HG02588 (cell line): ENCODE measurements around the gene MB.
"Not testable (repeated sequence)": the region's sequence is repeated elsewhere in the genome, so short reads cannot be mapped to it uniquely, and the experiment has no call there.

ENCODE experiments used
- ATAC-seq: cut with Tn5 transposase; IDR thresholded peaks from one replicate; pipeline ENCODE4 v1.9.1; 2021; ENCODE audit warnings: mild to moderate bottlenecking, moderate library complexity; ENCODE audit not compliant: unreplicated experiment

MB gene

DNA sequence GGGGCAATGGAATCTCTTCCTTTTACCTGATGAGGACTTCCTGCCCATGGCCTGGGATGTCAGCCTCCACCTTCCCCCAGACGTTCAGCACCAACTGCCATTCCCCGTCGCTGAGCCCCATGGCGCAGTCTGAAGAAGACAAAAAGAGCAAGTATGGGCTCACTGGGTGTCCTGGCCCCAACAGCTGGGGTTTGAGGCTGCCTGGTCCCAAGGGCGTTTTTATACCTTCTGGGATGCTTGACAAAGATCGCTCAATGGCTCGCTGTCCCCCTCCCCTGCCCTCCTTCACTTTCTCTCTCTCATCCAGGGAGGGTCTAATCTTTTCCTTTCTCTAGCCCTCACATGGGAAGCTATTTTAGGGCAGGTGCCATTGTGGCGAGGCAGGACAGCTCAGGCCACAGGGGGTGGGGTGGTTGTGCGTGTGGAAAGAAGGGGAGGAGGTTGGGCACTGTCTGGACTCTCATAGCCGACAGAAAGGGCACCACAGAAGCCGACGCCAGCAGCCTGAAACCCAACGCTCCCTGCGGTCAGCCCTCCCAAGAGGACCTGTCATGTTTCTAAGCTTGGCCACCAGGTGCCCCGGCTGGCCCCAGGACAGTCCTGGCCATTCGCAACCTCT lies at the start of gene MB:
TSS of gene MB (minus strand) at position 193 of the 619 bp plus-strand sequence. CDS start at position 121, 72 bp downstream.
- no peak for ATAC-seq

DNA sequence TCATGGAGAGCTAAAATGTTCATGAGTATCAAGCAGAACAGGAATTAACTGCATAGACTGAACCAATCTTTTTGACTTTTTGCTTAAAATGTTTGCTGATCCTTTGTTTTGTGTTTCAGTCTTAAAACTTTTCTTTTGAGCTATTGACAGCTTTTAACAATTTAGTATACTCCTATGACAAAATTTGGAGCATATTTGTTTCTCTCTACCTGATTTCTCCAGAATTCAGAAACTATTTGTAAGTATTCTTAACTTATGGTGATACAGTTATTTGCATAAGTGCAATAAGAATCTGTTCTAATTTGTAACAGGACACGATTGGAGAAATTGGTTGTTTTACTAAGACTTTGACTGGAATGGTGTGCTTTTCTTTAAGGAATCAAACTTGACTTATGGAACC lies 49.6 kb upstream of the MB start:
- not testable (repeated sequence) for ATAC-seq

DNA sequence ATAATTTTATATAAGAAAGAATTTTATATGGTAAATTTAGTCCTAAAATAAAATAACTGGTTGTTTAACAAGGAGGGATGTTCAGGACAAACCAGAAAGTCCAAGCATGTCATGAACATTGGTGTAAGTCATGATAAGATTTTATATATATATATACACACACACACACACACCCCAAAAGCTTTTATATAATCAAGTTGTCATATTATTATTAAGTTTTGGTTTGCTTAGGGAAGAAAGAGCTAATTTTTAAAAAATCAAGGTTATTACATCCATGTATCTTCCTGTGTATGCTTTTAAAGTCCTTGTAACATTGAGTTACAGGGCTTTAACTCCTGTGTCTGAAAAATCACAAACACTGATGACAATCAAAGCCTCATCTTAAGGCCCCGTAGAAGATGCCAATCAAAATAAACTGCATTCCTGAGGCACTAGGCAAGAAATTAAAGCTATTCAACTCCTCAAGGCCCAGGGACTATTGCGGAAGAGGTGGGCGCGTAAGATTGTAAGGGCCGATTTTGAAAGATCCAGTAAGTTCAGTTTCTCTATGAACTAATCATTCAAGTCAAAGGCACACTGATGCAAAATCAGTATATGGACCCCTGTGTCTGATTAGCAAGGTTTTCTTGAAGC lies 47.9 kb upstream of the MB start:
- ATAC-seq: no peak

DNA sequence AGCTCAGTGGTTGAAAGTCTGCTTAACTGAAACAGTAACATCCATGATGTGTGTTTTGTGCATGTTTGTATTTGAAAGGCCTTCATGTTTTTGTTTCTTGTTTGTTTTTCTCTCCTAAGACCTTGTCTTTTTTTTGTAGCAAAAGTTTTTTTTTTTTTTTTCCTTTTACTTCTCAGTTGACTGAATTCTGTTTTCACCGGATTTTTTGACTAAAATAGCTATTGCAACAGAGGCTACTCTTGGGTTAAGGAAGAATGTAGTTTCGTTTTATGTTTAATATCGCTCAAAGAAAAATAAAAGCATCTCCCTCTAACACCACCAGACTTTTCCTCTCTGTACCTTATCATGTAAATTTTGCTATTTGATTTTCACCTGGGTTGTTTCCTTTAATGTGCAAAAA lies 46.2 kb upstream of the MB start:
- ATAC-seq: no peak

DNA sequence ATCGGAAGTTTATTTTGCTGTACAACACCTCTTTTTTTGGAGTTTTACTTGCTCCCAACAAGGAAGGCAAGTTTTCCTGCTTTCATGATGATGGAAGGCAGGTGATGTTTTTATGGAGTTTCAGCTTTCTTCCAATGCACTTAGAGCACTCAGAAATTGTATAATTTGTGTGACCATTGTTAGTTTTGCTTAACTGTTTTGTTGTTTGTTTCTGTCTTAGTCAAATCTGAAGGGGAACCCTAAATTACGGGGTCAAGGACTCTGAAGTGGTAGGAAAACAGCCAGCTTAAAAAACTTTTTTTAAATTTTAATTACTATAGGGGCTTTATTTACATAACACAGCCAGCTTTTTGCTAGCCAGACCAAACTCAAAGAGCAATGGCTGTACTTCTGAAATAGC lies 45.8 kb upstream of the MB start:
- ATAC-seq: no peak

DNA sequence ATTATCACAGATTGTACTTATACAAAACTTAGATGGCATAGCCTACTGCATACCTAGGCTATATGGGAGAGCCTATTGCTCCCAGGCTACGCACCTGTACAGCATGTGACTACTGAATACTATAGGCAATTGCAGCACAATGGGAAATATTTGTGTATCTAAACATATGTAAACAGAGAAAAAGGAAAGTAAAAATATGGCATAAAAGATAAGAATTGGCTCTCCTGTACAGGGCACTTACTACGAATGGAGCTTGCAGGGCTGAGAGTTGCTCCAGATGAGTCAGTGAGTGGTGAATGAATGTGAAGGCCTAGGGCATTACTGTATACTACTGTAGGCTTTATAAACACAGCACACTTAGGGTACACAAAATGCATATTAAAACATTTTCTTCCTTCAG lies 44.3 kb upstream of the MB start:
- ATAC-seq: no peak

DNA sequence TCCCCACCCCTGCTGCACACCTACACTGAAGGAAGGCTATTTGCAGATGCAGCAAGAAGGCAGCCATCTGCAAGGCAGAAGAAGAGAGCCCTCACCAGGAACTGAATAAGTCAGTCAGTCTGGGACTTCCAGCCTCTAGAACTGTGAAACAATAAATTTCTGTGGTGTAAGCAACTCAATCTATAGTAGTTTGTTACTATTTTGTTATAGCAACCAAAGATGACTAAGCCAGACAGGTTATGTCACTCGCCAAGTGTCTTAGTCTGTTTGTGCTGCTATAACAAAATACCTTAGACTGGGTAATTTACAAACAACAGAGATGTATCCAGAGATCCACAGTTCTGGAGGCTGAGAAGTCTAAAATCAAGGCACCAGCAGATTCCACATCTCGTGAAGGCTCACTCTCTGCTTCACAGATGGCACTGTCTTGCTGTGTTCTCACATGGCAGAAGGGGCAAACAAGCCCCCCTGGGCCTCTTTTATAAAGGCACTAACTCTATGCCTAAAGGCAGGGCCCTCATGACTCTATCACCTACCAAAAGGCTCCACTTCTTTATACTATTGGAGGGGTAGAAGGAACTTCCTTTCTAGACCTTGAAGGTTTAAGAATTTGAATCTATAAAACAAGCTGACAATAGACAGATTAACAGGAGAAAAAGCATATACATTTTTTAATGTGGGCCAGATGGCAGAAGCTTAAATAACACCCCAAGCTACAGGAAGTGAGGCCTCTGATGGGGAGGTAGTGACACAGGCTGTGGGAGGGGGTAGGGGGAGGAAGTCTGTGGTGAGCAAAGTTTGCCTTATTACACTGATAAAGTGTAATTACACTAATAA lies 43.4 kb upstream of the MB start:
- no peak for ATAC-seq

DNA sequence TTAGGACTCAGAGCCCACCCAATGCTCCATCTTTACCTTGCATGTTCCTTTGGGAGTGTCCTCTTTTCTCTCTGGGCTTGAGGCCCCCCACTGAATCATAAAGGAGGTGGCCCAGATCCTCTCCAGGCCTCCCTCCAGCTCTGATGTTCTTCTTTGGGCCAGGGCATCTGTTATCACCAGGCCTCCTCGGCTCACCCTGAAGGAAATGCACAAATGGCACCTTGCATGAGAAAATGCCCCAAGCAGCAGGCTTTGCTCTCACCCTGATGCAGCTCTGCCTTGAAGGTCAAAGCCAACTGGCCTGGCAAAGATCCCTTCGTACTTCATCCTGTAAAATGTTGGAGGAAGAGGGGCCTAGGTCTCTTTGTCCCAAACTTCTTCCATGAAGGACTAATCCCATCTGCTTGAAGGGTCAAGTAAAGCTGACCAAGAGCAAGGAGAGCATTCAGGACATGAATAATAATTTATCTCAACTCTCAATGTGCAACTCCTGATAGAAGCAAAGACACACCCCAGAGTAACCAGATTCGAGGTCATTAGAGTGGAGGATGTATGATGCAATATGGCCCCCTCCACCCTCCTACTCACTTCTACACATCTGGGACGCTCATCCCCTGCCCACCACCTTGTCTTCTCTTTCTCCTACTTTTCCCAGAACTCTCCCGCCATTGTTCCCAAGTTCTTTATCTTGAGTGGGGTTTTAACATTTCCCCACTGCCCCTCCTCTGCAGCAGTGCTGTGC lies 40.6 kb upstream of the MB start:
- ATAC-seq: no peak

DNA sequence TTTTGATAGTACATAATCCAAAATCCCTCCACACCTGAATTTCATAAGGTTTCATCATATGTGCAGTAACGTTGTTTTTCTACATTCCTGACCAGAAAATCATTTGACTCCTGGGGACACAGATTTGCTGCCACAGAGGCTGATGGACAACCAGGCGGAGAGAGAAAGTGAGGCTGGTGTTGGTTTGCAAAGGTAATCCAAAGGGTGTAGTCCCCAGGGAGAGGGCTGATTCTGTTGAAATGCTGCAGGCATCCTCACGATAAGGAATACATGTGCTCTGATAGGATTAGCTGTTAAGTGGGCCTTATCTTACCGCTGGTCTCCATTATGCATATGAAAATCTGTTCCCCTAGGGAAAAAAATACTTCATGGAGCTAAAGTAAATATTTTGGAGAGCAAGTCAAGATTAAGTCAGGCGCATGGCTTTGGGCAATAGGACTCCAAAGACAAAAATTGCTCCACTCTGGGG lies 39.2 kb upstream of the MB start:
- ATAC-seq: no peak

DNA sequence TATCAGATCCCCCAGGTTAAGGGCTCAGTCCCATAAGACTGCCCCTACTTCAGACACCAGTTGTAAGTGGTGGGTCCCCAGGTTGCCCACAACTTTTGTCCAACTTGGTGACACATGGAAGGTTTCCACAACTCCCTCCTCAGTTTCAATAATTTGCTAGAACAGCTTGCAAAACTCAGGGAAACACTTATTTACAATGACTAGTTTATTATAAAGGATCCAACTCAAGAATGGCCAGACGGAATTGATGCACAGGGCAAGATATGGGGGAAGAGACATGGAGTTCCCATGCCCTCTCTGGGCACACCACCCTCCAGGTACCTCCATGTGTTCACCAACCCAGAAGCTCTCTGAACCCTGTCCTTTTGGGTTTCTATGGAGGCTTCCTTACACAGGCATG lies 36.7 kb upstream of the MB start:
- ATAC-seq: no peak

DNA sequence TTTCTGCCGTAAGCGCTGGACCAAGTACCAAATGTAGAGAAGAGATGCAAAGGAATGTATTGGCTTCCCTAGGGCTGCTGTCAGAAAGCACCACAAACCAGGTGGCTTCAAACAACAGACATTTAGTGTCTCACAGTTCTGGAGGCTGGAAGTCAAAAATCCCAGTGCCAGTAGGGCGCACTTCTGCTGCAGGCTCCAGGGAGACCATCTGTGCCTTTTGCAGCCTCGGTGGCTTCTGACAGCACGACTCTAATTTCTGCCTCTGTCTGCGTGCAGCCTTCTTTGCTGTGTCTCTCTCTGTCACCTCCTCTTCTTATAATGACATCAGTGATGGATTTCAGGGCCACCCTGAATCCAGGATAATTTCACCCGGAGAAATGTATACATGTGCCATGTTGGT lies 34.0 kb upstream of the MB start:
- no peak for ATAC-seq

DNA sequence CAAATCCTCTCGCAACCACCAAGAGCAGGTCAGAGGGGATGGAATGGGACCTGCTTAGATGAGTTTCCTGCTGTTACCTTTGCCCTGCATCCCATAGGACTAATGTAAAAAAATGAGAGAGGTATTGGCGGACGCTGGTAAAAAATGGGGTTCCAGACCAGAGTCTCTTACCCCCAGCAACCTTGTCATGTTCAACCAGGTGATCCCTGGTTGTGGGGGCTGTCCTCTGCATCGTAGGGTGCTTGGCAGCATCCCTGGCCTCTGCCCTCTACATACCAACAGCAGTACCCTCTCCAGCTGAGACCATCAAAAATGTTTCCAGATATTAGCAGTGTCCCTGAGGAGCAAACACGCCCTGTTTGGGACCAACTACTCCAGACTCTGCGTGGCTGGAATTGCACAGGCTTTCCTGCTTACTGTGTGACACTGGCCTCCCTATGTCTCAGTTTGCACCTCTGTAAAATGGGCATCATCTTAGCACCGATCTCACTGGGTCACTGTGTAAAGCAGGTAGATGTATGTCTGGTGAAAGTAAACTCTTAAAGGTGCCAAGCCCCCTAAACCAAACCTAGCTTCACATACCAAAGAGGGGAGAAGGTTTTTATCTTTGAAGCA lies 32.6 kb upstream of the MB start:
- no peak for ATAC-seq

DNA sequence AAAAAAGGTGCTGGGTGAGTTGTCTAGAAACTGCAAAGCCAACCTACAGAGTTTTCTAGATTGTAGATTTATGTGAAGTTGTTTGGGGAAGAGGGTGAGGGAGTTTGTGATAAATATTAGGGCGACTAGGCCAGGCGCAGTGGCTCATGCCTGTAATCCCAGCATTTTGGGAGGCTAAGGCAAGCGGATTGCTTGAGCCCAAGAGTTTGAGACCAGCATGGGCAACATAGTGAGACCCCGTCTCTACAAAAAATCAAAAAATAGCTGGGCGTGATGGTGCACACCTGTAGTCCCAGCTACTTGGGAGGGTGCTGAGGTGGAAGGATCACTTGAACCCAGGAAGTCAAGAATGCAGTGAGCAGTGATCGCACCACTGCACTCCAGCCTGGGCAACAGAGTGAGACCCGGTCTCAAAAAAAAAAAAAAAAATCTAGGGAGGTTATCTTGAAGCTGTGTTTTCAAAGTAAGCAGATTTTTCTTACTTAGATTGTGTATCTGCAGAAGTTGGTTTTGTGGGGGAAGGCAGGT lies 32.0 kb upstream of the MB start:
- no peak for ATAC-seq

DNA sequence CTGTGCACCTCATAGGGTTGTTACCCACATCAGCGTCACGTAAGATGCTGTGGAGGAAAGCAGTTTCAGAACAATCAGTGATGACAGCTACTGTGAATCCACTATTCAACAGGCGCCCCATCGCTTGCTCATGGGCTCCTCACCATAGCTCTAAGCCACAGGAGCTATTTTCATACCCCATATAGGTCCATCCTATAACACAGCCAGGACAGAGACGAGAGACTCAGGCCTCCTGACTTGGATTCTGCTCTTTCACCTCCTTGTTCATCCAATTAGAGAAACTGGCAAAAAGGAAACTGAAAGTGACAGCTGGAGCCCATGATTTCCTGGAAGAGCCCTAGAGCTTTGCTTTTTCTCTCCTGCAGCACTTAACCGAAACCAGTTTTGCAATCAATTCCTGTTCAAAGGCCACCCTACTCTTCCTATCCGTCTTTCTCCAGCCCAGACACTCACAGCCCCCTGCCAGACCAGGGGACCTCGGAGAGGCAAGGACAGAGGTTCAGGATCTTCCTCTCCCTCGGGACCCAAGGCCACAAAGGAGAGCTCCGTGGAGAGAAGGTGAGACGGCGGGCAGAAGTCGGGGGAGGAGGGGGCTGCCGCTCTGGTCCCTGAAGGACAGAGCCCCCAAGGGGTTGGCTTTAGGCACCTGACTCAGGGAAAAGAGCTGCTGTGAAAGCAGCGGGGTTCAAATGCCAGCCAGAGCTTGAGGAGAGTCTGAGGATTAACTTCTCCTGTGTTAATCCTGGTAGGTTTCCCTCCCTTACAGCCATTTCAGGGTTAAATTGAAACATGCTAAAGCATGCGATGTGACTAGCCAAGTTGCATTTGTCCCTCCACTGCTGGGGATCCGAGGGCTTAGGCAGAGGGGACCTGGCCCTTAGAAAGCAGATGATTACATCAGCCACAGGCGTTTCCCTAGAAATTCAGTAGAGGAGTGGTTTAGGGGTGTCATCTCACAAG lies 31.2 kb upstream of the MB start, which contains the start of gene APOL6:
TSS of gene APOL6 (plus strand) at position 381 of the 960 bp plus-strand sequence. CDS start 7,980 bp downstream, outside the sequence.
- no peak for ATAC-seq

DNA sequence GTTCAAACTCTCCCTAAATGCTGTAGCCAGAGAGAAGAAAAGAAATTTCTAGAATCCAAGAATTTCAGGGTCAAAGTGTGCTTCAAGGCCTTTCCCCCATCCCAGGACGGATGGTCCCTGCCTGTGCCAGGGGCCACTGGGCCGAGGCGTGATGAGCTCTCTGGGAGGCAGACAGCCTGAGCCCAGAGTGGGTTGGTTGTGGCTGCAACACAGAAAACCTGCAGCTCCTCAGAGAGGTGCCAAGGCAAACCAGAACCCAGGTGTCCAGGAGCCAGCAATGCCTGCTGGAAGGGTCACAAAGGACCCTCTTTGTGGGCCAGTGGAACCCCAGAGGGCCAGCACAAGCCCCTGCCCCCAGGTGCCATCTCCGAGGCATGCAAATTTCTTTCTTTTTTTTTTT lies 28.5 kb upstream of the MB start:
- no peak for ATAC-seq

DNA sequence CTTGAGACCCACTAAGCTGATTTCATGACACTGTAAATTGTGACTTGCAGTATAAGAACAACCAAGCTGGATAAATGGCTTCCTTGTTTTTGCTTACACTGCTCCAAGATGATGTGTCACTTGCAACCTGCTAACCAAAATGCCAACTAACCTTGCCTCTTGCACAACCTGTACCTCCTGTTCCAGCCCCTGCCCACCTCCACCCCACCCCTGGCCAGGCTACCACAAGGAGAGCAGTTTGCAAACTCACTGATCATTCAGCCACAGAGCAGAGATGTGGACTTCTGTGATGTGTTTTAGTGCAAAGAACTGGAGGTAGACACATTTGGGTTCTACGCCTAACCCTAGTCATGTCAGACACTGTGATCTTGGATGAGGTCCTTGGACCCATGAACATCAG lies 26.9 kb upstream of the MB start:
- ATAC-seq: no peak

DNA sequence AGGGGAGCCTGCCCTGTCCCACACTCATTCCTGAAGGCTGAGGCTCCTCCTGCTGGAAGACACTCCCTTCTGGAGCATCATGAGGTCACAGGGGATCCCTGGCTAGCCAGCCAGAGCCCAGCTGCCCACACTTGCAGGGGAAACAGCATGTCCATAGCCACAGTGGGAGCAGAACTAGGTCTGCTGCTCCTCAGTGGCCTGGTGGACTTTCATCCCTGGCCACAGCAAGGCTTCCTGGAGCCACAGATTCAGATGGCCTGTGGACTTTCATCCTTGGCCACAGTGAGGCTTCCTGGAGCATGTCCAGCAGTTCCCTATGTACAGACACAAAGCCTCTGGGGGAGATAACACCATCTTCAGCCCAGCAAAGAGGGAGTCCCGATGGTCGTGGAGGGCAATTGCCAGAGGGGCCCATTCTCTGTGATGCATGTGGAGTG lies 25.2 kb upstream of the MB start:
- ATAC-seq: no peak

DNA sequence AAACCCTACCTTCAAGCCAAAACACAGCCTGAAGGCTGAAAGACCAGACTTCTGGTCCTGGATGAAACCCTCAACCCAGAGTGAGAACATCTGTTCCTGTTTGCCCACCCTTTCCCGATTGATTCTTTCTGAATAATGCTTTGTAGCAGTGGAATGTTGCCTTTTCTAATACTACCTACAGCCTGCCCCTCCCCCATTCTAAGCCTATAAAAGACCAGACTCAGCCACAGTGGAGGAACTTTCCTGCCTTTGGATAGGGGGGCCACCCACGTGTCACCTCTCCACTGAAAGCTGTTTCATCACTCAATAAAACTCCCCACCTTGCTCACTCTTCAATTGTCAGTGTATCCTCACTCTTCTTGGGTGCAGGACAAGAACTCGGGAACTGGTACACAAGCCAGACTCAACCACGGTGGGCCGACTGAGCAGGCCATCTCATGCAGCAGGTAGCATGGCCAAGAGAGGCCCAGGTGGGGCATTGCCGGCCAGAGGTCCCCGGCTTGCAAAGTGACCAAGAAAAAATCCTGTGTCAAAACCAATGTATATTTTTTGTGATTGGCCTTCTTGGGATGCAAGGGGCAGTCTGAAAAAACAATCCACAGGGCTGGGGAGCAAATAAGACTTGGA lies 24.5 kb upstream of the MB start:
- no peak for ATAC-seq

DNA sequence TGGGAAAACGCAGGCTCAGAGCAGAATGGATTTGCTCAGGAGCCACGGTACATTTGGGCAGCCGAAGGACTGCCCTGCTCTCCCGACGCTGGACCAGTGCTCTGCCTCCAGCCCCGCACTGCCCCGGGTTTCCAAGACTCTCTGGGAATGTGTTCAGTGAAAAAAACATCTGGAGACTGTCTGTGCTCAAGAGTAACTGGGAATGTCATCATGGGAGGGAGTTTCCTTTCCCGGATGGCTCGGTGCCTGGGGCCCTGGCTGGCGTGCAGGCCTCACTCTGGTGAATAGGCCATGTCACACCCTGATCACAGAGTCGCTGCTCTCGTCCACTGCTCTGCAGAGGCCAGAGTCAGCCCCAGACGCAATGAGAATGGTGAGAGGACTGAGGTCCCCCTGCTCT lies 21.3 kb upstream of the MB start:
- ATAC-seq: no peak
